Right renal cortex interstitium (tissue), 3 donors: ENCODE data around the gene S100Z. TPM values are rescaled to one million over a fixed set of nuclear protein-coding genes. Genes with fewer than 3 reads are reported as not detected.
"Not testable (repeated sequence)": the region's sequence is repeated elsewhere in the genome, so short reads cannot be mapped to it uniquely, and the experiment has no call there.

ENCODE experiments used
- DNase-seq, 3 donors: peaks; one replicate each; pipeline ENCODE4 v3.0.0-alpha.2; 2013; ENCODE audit warnings: low read depth in 3 of 3, low spot score in 2 of 3
- polyA plus RNA-seq, 3 donors: library from polyadenylated mRNA; unstranded; fragments of 120-200 nt; gene quantifications; one replicate each; pipeline ENCODE4 v1.2.1, GENCODE V29; 2013; ENCODE audit not compliant: insufficient read length in 3 of 3

S100Z gene
- polyA plus RNA-seq, 3 donors = 0.18 to 0.21 TPM; not detected in 1

GRCh38 chr5:76867827-76868693 is 18.2 kb downstream of the S100Z start:
- peak; percentile 45 to 52 (median 51) for DNase-seq

- no peak for DNase-seq
Measured at GRCh38 chr5:76870046-76870445, 20.2 kb downstream of the S100Z start.

GRCh38 chr5:76874088-76874581 is 24.3 kb downstream of the S100Z start:
- DNase-seq = no peak

GRCh38 chr5:76888733-76889300 is 39.0 kb downstream of the S100Z start:
- no peak for DNase-seq

GRCh38 chr5:76893294-76893693 is 43.5 kb downstream of the S100Z start:
- no peak for DNase-seq

- DNase-seq = no peak
Measured at GRCh38 chr5:76896196-76896595, 46.4 kb downstream of the S100Z start.

GRCh38 chr5:76901522-76901921 is 51.7 kb downstream of the S100Z start:
- DNase-seq = no peak

GRCh38 chr5:76908166-76908565 is 58.4 kb downstream of the S100Z start:
- DNase-seq = no peak

GRCh38 chr5:76910344-76910933 is 60.6 kb downstream of the S100Z start:
- not testable (repeated sequence) for DNase-seq

GRCh38 chr5:76914671-76915070 is 64.9 kb downstream of the S100Z start:
- not testable (repeated sequence) for DNase-seq

- DNase-seq = no peak
Measured at GRCh38 chr5:76918539-76918938, 68.7 kb downstream of the S100Z start.

GRCh38 chr5:76920491-76920890 is 70.7 kb downstream of the S100Z start:
- DNase-seq = no peak

- no peak for DNase-seq
Measured at GRCh38 chr5:76926329-76927105, 76.7 kb downstream of the S100Z start.

GRCh38 chr5:76927961-76928360 is 78.1 kb downstream of the S100Z start:
- DNase-seq = no peak

- no peak for DNase-seq
Measured at GRCh38 chr5:76930083-76930482, 80.3 kb downstream of the S100Z start.

GRCh38 chr5:76938177-76938576 is 88.4 kb downstream of the S100Z start:
- DNase-seq = no peak

GRCh38 chr5:76941000-76941399 is 91.2 kb downstream of the S100Z start:
- no peak for DNase-seq

- DNase-seq = no peak
Measured at GRCh38 chr5:76941442-76941841, 91.6 kb downstream of the S100Z start.

GRCh38 chr5:76942581-76942980 is 92.8 kb downstream of the S100Z start:
- no peak for DNase-seq

GRCh38 chr5:76943006-76943405 is 93.2 kb downstream of the S100Z start:
- DNase-seq = no peak

GRCh38 chr5:76944638-76945037 is 94.8 kb downstream of the S100Z start:
- no peak for DNase-seq
